Measurements from ENCODE around the gene UQCR11. TPM values are rescaled to one million over a fixed set of nuclear protein-coding genes. Genes with fewer than 3 reads are reported as not detected.

UQCR11 gene
- total RNA-seq, 3 donors from 2014 or later, result 59.6 to 117 (median 63.4) TPM

DNA sequence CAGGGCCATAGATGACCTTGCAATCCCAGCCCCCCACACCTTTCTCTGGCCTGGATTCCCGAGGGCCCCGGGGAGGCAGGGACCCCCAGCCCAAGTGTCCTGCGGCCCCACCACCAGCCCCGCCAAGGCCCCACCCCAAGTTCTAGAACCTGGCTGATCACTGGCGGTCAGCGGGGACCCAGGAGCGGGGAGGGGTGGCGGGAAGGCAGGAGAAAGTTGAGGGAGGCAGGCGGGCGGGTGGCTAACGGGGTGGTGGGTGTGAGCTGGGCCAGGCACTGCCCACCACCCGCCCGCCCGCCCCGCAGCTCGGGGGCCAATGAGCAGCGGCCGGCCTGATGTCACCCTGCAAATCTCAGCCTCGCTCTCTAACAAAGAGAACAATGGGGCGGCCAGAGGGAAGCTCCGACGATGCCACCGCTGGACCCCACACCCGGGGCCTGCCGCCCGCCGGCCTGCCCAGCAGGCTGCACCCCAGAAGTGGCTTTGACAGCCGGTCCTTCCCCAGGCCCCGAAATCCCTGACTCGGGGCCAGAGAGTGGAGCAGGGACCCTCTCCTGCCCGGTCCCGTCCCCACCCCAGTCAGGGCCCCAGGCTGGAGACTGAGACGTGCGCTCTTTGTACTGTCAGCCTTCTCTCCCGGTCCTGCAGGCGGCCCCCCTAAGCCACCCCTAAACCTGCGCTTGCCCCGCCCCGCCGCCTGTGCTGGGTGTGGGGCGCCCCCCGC, 38.7 kb downstream of the UQCR11 start:
- Histone ChIP-seq H3K4me3 (peak overlapping the region; percentile 71 to 80 (median 73)), H3K36me3 (no peaks in the 10 kb centered on the region), H3K9me3 (no peaks in the 10 kb centered on the region), H3K27ac (peak overlapping the region; percentile 89 to 92), H3K4me1 (peaks cover 0 to 6% of the 10 kb centered on the region in 2 donors), H3K27me3 (no peaks in the 10 kb centered on the region)
- intact Hi-C loops (cut with DNase I; ENCODE audit: low total_unique reads), result no loop called here
- peak; percentile 72 to 86 for DNase-seq (ENCODE audit: low spot score in 2 of 2)
- TF ChIP-seq POLR2AphosphoS5 (IDR thresholded peaks at IDR 0.05), result peak in 2 of 3 donors; percentile 36 to 49
- TF ChIP-seq CTCF (IDR thresholded peaks at IDR 0.05), result no peak

- no peaks in the 10 kb centered on the region for H3K36me3 ChIP-seq
- no peaks in the 10 kb centered on the region for H3K27me3 ChIP-seq
- no peak overlapping the region for H3K4me3 ChIP-seq
- DNase-seq (ENCODE audit: low spot score in 2 of 2), result no peak
- no peak for TF ChIP-seq CTCF (IDR thresholded peaks at IDR 0.05)
- no peak for TF ChIP-seq POLR2A (IDR thresholded peaks at IDR 0.05)
- no peak for TF ChIP-seq POLR2AphosphoS5 (IDR thresholded peaks at IDR 0.05)
- H3K4me1 ChIP-seq, result no peaks in the 10 kb centered on the region
- no peak overlapping the region for H3K27ac ChIP-seq
- no peaks in the 10 kb centered on the region for H3K9me3 ChIP-seq
- intact Hi-C loops (cut with DNase I; ENCODE audit: low total_unique reads), result no loop called here
Measured at GRCh38 chr19:1563251-1563650, 42.0 kb downstream of the UQCR11 start.

GRCh38 chr19:1561236-1561842, 43.9 kb downstream of the UQCR11 start:
- Histone ChIP-seq H3K4me1 (no peaks in the 10 kb centered on the region), H3K27me3 (no peaks in the 10 kb centered on the region), H3K36me3 (no peaks in the 10 kb centered on the region), H3K9me3 (no peaks in the 10 kb centered on the region), H3K27ac (no peak overlapping the region), H3K4me3 (no peak overlapping the region)
- intact Hi-C loops (cut with DNase I; ENCODE audit: low total_unique reads), result no loop called here
- TF ChIP-seq POLR2AphosphoS5 (IDR thresholded peaks at IDR 0.05), result no peak
- no peak for TF ChIP-seq POLR2A (IDR thresholded peaks at IDR 0.05)
- TF ChIP-seq CTCF (IDR thresholded peaks at IDR 0.05), result no peak
- DNase-seq (ENCODE audit: low spot score in 2 of 2), result no peak

DNA sequence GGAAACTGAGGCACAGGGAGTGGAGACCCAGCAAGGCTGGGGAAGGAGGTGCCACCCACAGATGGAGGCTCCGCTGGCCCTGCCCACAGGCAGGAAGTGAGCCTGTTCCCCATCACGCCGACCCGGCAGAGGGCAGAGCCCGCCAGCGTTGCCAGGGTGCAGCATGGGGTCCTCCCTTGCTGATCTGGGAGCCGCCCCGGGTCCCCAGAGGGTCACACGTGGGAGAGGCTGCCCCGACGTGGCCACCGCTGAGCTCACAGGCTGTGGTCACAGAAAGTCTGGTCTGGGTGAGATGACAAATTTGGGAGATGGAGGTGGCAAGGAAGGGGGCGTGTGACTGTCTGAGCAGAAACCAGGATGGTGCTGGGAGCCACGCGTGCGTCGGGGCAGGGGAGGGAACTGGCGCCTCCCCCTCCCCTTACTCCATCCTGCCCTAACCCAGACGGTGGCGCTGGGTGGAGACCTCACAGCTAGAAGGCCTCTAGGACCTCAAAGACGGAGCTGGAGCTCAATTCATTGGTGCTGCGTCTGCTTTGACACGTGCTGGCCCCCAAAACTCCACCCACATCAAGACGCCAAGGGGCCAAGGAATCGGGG, 44.9 kb downstream of the UQCR11 start:
- no peaks in the 10 kb centered on the region for H3K27me3 ChIP-seq
- no peak overlapping the region for H3K4me3 ChIP-seq
- H3K9me3 ChIP-seq, result no peaks in the 10 kb centered on the region
- intact Hi-C loops (cut with DNase I; ENCODE audit: low total_unique reads), result no loop called here
- TF ChIP-seq POLR2A (IDR thresholded peaks at IDR 0.05) (no peak), POLR2AphosphoS5 (IDR thresholded peaks at IDR 0.05) (no peak), CTCF (IDR thresholded peaks at IDR 0.05) (no peak)
- no peaks in the 10 kb centered on the region for H3K4me1 ChIP-seq
- H3K36me3 ChIP-seq, result no peaks in the 10 kb centered on the region
- no peak for DNase-seq (ENCODE audit: low spot score in 2 of 2)
- H3K27ac ChIP-seq, result no peak overlapping the region

- H3K9me3 ChIP-seq, result no peaks in the 10 kb centered on the region
- H3K4me1 ChIP-seq, result no peaks in the 10 kb centered on the region
- DNase-seq (ENCODE audit: low spot score in 2 of 2), result no peak
- H3K27ac ChIP-seq, result no peak overlapping the region
- no peak overlapping the region for H3K4me3 ChIP-seq
- H3K36me3 ChIP-seq, result no peaks in the 10 kb centered on the region
- intact Hi-C loops (cut with DNase I; ENCODE audit: low total_unique reads), result no loop called here
- no peaks in the 10 kb centered on the region for H3K27me3 ChIP-seq
- TF ChIP-seq CTCF (IDR thresholded peaks at IDR 0.05) (no peak), POLR2AphosphoS5 (IDR thresholded peaks at IDR 0.05) (no peak), POLR2A (IDR thresholded peaks at IDR 0.05) (no peak)
Measured at GRCh38 chr19:1558552-1558951, 46.7 kb downstream of the UQCR11 start.
